Posterior cingulate gyrus (tissue), 11 donors: ENCODE measurements around the gene SRP68.
"Not testable (repeated sequence)": the region's sequence is repeated elsewhere in the genome, so short reads cannot be mapped to it uniquely, and the experiment has no call there.

Experiments used
- DNase-seq, 10 donors: peaks; one replicate each; pipeline versions ENCODE4 v3.0.0 to v3.0.0-alpha.2; 2020 to 2021; ENCODE audit warnings: mixed read lengths in 3 of 10
- intact Hi-C: fragments of 100-400 bp; cut with DNase I; formaldehyde crosslinking; loops from one replicate; pipeline ENCODE4 v1.15.1; 2023

Gene SRP68

DNA sequence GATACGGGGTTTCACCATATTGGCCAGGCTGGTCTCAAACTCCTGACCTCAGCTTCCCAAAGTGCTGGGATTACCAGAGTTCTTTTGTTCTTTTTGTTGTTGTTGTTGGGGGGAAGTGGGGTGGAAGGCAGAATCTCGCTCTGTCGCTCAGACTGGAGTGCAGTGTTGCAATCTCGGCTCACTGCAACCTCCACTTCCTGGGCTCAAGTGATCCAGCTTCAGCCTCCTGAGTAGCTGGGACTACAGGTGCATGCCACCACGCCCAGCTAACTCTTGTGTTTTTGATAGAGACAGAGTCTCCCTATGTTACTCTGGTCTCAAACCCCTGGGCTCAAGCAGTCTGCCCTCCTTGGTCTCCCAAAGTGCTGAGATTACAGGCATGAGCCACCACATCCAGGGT is 6.1 kb upstream of the SRP68 start:
- DNase-seq, intact Hi-C loops: not testable (repeated sequence)

- intact Hi-C loops = no loop called here
- DNase-seq = peak in 1 of 10 donors; percentile 44
Observed at GRCh38 chr17:76077584-76078110, 5.3 kb upstream of the SRP68 start.

DNA sequence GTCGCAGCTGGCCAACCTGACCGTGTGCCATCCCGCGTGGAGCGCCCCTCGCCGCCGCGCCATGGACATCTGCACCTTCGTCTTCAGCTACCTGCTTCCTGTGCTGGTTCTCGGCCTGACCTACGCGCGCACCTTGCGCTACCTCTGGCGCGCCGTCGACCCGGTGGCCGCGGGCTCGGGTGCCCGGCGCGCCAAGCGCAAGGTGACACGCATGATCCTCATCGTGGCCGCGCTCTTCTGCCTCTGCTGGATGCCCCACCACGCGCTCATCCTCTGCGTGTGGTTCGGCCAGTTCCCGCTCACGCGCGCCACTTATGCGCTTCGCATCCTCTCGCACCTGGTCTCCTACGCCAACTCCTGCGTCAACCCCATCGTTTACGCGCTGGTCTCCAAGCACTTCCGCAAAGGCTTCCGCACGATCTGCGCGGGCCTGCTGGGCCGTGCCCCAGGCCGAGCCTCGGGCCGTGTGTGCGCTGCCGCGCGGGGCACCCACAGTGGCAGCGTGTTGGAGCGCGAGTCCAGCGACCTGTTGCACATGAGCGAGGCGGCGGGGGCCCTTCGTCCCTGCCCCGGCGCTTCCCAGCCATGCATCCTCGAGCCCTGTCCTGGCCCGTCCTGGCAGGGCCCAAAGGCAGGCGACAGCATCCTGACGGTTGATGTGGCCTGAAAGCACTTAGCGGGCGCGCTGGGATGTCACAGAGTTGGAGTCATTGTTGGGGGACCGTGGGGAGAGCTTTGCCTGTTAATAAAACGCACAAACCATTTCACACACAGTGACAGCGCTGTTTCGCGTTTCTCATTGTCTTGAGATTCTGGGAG is 4.7 kb upstream of the SRP68 start:
- peak in 2 of 10 donors; percentile 69 to 76 for DNase-seq
- intact Hi-C loops = no loop called here

DNA sequence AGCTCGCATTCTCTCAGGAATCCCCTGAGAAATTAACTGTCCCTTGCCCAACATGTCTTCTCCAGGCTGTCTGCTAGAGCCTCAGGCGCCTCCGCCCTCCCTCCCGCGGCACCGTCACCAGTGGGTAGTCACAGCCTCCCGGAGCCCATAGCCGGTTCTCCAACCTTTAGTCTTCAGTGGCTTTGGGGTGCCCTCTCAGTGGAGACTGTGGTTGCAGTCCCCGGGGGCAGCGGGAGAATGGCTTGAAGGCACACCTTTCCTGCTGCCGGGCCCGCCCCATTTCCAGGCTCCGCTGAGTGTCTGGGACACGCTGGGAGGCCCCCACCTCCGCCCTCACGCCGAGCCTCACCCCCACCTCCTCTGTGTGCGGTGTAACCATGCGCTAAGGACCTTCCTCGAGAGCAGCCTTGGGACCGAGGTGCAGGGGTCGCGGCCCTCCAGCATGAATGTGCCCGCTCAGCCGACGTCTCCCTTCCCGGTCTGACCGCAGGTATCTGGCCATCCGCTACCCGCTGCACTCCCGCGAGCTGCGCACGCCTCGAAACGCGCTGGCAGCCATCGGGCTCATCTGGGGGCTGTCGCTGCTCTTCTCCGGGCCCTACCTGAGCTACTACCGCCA is 3.9 kb upstream of the SRP68 start:
- intact Hi-C loops = no loop called here
- DNase-seq = peak in 1 of 10 donors; percentile 69

- intact Hi-C loops = no loop called here
- peak in 2 of 10 donors; percentile 61 to 77 for DNase-seq
Observed at GRCh38 chr17:76075364-76076145, 3.2 kb upstream of the SRP68 start.

DNA sequence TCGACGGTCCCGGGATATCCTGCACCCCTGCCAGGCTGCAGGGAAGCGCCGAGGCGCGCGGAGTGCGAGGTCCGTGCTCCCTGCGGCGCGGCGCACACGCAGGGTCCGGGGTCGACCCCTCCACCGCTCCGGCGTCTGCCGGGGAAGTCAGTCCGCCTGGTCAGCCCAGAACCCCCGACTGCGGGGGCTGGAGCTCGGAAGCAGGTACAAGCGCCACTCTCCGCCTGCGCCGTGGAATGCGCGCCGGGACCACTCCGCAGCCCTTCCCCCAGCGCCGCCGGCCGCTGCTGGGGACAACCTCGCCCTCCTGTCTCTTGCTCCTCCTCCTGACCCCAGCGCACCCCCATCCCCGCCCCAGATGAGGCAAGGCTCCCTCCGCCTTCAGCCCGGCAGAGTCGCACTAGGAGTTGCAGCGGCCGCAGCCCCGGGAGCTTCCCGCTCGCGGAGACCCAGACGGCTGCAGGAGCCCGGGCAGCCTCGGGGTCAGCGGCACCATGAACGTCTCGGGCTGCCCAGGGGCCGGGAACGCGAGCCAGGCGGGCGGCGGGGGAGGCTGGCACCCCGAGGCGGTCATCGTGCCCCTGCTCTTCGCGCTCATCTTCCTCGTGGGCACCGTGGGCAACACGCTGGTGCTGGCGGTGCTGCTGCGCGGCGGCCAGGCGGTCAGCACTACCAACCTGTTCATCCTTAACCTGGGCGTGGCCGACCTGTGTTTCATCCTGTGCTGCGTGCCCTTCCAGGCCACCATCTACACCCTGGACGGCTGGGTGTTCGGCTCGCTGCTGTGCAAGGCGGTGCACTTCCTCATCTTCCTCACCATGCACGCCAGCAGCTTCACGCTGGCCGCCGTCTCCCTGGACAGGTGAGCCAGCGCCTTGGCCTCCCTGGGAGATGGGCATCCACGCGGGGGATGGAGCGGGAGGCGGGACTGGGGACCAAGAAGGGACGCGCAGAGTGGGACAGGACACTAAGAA is 2.4 kb upstream of the SRP68 start, which contains the start of gene GALR2:
GALR2 (plus strand) TSS at position 392 of the 974 bp plus-strand sequence; CDS start at position 495, 103 bp downstream.
- peak in 1 of 10 donors; percentile 47 for DNase-seq
- intact Hi-C loops = no loop called here

DNA sequence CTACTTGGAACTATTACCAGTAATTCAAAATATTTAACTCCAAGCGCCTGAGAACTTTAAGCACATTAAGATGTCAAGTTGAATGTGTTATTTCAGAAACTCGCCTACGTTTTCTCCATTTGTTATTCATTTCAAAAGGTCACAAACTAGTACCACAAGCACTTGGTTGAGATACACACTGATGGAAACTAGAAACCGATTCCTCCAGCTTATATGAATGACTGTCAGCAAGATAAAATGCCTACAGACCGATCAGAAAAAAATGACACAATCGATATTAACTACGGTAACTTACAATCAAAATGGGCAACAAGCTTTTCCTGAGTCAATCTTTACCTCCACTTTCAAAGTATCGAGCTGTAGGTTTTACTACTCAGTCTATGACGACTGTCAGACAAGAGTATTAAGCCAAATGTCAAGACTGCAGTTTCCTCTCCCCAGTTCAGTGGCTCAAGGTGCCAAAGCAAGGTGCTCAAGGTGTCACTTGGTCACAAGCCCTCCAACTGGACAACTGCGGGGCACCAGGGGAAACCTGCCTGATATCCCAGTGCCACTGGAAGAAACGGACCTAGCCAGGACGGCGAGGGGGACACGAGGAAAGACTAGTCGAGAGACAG is 678 bp downstream of the SRP68 start:
- peak in 1 of 10 donors; percentile 81 for DNase-seq

DNA sequence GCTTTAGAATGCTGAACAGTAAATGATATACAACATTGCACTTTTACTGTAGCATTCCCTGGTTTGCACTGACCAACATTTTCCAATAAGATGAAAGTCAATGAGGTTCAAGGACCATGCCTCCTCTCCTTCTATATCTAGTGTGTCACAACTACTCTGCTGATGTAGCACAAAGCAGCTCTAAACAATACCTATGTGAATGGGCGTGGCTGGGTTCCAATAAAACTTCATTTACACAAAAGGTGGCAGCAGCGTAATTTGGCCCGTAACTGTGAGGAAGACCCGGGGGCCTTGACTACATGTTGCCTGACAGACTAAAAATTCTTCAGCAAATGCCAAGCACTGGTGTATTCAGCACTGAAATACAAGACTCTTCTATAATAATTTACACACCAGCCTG is 6.5 kb downstream of the SRP68 start:
- intact Hi-C loops = no loop called here
- no peak for DNase-seq

More for the DNA sequence above, 678 bp downstream of the SRP68 start:
- intact Hi-C loops = loop anchor here (1.0 kb wide), 1 partner anchor 283 kb away; no protein-coding TSS in a partner anchor

DNA sequence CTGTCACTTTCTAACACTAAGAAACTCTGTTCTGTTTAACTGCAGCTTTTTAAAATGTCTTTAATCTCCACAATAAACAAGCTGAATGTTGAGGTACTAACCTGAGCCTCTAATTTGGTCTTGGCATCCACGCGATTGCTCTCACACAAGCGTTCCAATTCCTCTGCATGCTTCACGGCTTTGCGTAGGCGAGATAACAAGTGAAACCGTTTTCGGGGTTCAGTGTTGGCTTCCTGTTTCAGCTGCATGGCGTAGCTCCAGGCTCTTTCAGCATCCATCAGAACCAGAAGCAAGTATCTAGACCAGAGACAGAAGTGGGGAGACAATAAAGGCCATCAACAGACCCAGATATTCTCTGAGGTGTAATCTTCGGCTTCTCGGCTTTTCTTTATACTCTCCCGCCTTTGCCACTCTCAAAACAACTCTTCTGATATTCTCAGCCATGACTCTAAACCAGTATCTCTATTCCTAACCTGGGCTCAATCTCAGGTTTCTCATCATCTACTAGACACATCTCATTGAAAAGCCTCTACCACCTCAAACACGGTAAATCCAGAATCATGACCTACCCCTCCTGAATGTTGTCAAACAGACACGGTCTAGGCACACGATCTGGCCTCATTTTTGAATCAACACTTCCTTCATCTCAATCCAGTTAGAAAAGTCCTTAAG is 8.3 kb downstream of the SRP68 start:
- peak in 4 of 10 donors; percentile 23 to 88 (median 40) for DNase-seq
- intact Hi-C loops = no loop called here

GRCh38 chr17:76058264-76058663 is 14.1 kb downstream of the SRP68 start:
- DNase-seq, intact Hi-C loops: not testable (repeated sequence)

DNA sequence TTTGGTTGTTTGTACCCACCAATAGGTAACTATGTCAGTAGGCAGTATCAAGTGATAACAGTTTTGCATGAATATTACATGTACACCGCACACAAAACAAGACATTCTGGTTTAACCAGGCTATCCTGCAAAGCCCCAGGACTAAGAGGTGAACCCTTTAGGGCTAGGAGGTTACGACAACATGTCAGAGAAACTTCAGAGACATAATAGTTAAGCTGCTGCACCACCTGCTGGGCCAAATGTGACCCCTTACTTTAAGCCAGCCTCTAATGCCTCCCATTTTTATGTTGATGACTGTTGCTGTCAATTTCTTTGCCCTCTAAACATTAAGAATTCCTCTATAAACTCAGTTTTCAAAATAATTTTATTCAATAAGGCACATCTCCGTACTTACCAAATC is 15.4 kb downstream of the SRP68 start:
- intact Hi-C loops = no loop called here
- no peak for DNase-seq

GRCh38 chr17:76054112-76054476 is 18.2 kb downstream of the SRP68 start:
- intact Hi-C loops = no loop called here
- DNase-seq = no peak

DNA sequence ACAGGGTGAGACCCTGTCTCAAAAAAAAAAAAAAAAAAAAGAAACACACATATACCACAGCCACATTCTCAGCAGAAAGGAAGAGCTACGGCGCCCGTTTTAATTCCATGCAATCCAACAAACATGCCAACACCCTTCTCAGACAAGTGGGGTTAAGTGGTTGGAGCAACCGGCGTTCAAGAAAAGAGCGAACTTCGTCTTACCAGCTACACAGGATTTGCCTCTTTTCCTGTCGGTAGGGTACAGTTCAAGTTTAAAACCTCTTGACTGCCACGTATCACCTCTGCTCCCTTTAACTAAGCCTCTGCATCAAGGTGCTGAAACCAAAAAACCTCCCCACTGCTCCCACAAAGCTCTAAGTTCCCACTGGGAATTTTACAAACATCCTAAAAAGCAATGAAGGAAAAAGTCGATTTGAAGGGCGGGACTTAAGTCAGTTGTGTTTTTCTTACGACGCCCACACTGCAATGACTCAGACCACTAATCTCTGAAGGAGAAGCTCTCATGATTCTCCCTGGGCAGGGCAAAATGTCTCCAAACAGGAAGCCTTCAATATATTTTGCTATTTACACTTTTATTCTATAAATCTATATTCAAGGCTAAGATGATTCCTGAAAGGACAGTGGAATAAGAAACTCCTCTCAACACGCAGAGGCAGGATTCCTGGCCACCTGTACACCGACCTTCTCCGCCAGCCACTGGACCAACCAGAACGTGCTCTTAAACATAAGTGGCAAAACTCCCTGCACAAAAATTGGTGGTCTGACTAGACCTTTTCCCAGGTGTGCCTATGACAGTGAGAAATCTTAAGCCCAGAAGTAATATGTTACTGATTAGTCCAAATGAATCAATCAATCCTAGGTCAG is 18.8 kb downstream of the SRP68 start:
- intact Hi-C loops = no loop called here
- no peak for DNase-seq

GRCh38 chr17:76051561-76051960 is 20.8 kb downstream of the SRP68 start:
- intact Hi-C loops = no loop called here
- no peak for DNase-seq

GRCh38 chr17:76050538-76051467 is 21.5 kb downstream of the SRP68 start:
- DNase-seq = no peak
- intact Hi-C loops = no loop called here

DNA sequence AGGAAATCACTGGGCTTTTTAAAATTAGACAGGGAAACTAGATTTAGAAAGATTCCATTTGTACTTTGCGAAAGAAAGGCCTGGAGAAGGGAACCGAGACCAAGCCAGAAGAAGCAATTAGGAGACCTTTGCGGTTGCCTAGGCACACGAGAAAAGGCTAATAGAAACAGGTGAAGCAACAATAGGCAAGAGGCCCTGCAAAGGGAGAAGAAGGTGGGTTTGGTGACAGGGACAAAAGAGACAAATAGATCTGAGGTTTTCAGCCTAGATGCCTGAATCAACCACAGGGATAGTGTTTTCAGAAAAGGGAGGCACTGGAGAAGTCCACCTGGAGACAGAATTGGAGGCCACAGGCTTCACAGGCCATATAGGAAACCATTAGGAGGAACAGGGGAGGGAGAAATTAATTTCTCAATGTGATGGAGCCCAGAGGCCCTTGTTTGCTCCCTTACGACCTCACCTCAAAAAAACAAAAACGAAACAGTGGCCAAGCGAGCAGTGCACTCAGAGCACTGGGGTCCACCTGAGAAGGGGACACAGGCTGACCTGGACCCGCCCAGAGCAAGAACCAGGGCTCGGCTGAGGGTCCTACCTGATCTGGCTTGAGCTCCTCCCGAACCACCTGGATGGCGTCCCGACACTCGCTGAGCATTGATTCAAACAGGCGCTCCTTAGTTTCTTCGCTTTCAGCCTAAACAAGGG is 22.3 kb downstream of the SRP68 start:
- intact Hi-C loops = no loop called here
- DNase-seq = no peak
